Fibroblast of gingiva (primary cell): Measurements from ENCODE around the gene SYCE3.
"Not testable (repeated sequence)": the region's sequence is repeated elsewhere in the genome, so short reads cannot be mapped to it uniquely, and the experiment has no call there.

Experiments
- DNase-seq: peaks from one replicate; pipeline ENCODE4 v3.0.0-alpha.2; 2011; ENCODE audit warnings: low read depth

Gene SYCE3

DNA sequence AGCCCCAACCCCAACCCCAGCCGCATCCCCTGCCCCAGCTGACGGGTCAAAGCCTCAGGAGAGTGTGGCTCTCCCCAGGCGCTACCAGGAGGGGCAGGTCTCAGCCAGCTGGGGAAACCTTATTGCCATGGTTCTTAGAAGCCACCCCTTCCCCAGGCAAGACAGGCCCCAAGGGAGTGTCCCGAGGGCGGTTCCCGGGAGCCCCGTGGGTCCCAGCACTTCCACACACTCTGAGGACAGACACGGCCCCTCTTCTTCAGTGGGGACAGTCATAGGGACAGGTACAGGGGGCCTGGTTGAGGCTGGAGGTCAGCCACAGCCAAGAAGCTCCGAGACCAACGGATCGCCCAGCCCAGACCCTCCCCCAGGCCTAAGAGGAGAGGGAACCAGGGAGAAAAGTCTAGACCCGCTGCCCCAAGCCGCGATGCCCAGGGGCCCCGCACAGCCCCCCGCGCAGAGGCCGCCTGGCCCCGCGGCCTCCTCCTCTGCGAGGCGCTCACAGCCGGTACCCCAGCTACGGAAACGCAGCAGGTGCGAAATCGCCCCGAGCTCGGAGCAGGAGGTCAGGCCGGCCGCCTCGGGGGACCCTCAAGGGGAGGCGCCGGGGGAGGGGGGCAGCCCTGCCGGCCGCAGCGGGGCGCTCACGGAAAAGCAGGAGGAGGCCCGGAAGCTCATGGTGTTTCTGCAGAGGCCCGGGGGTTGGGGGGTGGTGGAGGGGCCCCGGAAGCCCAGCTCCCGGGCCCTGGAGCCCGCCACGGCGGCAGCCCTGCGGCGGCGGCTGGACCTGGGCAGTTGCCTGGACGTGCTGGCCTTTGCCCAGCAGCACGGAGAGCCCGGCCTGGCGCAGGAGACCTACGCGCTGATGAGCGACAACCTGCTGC, 14.4 kb downstream of the SYCE3 start:
- DNase-seq, result no peak

DNA sequence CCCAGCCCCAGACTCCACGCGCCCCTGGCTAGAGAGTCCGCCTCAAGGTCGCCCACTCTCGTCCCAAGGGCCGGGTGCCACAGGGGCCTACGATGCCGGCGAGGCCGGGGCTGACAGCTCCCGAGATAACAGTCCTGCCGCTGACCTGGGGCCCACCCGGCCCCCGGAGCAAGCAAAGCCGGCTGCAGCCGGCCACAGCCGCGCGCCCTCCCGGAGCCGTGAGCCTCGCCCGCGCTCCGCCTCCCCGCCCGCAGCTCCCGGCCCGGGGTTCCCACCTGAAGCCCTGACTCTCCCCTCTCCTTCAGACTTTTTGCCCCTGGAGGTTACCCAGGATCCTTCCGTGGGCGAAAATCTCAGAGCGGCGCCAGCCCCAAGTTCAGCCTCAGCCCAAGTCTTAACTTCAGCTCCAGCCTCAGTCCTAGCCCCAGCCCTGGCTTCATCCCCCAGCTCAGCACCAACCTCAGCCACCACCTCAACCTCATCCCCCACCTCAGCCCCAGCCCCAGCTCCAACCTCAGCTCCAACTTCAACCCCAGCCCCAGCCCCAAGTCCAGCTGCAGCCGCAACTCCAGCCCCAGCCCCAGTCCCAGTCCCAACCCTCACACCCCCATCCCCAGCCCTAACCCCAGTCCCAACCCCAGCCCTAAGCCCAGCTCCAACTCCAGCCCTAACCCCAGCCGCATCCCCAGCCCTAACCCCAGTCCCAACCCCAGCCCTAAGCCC, 15.3 kb downstream of the SYCE3 start:
- DNase-seq, result no peak

GRCh38 chr22:50546326-50547262, 16.1 kb downstream of the SYCE3 start:
- DNase-seq, result no peak

GRCh38 chr22:50545522-50546325, 17.0 kb downstream of the SYCE3 start, which contains the start of gene KLHDC7B:
KLHDC7B (plus strand) TSS chr22:50545899; CDS start chr22:50546244, 345 bp downstream.
- DNase-seq, result no peak

DNA sequence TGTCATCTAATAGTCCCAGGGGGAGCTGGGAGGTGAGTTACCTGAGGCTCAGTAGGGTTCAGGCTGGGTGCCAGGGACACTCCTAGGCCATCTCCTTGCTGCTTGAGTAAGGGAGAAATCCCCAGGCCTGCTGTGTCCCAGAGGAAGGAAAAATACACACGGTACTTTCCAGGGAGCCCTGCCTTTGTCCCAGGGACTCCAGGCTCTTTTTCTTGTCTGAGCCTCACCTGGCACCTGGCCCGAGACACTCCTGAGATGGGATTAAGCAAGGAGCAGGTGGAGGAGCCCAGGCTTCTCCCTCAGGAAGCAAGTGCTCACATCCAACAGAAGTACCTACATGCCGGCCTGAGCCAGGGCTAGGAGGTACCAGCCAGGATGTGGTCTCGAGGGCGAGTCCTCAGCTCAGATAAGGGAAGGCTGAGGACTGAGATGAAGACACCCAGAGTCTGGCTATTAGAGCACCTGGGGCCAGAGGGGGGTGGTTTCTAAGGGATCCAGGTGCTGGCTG, 17.9 kb downstream of the SYCE3 start:
- DNase-seq, result no peak

- DNase-seq, result peak; percentile 39
Observed at GRCh38 chr22:50544078-50544745, 18.5 kb downstream of the SYCE3 start.

- DNase-seq, result peak; percentile 40
Observed at GRCh38 chr22:50542416-50542927, 20.2 kb downstream of the SYCE3 start.

GRCh38 chr22:50541667-50542026, 21.1 kb downstream of the SYCE3 start:
- peak; percentile 98 for DNase-seq

DNA sequence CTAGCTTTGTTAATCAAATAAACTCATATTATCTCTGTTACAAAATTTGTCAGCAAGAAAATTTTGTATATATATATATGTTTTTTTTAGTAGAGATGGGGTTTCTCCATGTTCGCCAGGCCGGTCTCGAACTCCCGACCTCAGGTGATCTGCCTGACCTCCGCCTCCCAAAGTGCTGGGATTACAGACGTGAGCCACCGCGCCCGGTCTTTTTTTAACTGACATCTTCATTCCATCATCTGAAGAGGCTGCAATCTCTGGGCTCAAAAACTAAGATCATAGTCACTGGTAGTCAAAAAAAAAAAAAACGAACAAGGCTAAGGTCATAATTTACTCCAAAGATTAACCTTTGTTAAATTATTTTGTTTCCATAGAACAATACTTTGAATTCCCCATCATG, 22.3 kb downstream of the SYCE3 start:
- DNase-seq, result no peak

- DNase-seq, result no peak
Observed at GRCh38 chr22:50537765-50538164, 25.0 kb downstream of the SYCE3 start.

DNA sequence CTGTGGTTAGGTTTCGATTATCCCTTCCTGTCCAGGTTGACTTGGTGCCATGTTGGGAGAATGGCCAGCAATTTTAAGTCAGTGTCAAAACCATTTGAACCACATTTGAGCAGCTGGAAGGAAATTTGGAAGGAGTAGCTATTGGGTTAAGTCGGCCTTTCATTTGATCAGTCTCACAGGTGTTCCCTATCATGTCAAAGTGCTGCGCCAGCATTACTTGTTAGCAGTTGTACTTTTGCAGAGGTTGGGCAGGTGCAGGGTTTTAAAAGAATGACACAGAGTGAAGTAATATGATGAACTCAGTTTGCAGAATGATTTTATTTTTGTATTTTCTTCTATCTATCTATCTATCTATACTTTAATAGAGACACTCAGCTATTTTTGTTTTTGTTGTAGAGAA, 26.5 kb downstream of the SYCE3 start:
- DNase-seq, result no peak

DNA sequence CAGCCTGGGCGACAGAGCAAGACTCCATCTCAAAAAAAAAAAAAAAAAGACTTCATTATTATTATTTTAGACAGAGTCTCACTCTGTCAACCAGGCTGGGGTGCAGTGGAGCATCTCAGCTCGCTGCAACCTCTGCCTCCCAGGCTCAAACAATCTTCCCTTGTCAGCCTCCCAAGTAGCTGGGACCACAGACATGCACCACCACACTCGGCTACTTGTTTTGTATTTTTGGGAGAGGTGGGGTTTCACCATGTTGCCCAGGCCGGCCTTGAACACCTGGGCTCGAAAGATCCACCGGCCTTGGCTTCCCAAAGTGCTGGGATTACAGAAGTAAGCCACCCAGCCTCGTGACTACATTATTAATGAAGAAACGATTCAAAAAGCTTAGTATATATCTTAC, 27.6 kb downstream of the SYCE3 start:
- no peak for DNase-seq

GRCh38 chr22:50533856-50534711, 28.6 kb downstream of the SYCE3 start:
- DNase-seq, result not testable (repeated sequence)

DNA sequence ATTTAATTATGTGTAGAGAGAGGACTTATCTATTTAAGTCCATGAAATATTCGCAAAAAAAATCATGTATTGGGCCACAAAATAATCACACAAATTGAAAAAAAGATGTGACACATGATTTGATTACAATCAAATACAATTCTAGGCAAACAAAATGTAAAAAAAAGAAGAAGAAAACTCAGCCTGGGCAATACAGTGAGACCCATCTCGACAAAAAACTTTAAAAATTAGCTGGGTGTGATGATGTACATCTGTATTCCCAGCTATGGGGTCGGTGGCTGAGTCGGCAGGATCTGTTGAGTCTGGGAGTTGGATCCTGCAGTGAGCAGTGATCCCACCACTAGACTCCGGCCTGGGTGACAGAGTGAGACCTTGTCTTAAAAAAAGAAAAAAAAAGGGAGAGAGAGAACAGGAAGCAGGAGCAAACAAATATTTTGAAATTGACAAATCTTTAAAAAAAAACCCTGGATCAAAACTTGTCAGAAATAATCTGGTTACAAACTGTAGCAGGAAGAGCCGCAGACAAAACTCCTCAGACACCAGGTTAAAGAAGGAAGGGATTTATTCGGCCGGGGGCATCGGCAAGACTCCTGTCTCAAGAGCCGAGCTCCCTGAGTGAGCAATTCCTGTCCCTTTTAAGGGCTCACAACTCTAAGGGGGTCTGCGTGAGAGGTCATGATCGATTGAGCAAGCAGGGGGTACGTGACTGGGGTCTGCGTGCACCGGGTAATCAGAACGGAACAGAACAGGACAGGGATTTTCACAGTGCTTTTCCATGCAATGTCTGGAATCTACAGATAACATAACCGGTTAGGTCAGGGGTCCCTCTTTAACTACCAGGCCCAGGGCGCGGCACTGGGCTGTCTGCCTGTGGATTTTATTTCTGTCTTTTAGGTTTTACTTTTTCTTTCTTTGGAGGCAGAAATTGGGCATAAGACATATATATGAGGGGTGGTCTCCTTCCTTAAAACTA, 29.6 kb downstream of the SYCE3 start:
- no peak for DNase-seq

DNA sequence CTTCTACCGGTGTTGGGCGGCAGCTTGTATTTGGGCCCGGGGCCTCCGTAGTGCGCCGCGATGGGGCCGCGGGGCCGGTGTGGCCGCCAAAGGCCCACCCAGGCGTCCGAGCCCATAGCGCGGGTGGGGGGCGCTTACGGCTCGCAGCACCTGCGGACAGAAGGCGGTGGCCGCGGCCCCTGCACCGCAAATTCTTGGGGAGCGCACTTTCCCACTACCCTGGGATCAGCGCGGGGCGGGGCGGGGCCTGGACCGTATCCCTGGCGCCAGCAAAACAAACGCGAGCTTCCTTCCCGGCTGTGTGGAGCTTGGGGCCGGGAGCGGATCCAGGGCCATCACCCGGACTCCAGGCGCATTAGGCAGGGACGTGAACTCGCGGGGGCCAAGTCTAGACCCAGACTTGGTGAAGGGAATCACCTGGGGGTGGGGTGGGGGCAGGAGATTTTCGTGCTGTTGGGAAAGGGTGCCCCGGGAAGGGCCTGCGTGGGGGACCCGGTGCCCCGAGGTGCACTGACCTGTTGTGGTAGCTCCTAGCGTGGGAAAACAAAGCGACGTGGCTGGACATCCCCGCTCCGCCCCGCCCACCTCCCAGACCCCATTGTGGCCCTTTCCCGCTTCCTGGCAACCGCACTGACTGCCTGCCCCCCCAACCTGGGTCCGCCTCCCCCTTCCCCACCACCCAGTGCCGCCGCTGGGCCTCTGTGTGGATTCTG, 30.6 kb downstream of the SYCE3 start:
- peak; percentile 74 for DNase-seq

DNA sequence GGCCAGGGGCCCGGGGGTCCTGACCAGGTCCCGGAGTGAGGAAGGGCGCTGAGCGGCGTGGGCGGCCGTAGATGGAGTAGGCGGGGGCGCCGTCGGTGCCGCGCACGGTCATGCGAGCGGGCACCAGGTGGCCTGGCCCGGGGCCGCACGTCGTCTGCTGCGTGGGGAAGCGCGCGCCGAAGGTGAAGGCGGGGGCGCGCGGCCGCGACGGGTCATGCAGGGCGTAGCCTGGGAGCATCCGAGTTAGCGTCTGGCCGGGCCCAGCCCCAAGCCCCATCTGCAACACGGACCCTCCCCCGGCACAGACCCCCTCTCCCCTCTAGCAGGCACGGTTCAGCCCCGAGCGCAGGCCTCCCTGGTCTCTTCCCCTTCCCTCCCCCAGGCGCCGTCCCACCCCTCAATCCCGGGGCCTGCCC, 31.2 kb downstream of the SYCE3 start:
- no peak for DNase-seq

GRCh38 chr22:50530877-50531545, 31.7 kb downstream of the SYCE3 start:
- peak; percentile 87 for DNase-seq
